Measurements from ENCODE around the gene HOXC9.

HOXC9 gene

DNA sequence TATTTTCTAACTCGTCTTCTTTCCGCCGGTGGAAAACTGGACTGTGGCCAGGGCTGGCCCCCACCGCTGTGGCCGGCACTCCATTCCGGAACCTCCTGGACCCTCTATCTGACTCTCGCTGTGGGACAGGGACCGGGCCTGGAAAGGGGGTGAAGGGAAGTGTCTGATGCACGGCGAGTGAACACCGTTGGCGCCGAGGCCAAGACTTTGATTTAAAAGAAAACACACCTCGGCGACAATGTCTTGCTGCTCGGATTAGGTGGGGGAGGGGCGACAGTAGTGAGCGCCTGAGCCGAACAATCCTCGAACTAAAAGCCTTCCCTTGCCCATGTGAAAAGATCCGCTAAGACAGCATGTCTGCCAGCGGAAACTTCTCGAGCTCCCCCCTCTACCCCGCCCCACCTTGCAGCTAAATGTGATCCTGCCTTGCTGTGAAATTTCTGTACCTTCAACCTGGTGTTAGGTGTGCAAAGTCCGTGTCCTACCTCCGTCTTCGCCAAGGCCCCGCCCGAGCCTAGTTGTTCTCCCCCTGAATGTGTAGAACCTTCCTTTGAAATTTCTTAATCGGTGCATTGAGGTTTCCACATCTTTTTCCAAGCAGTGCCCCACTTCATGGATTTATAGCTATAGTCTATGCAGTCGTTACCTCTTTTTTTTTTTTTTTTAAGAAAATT, 24.3 kb upstream of the HOXC9 start:
- in situ Hi-C loops (cut with HindIII; ENCODE audit: low sequenced_read_pairs), result no loop called here

DNA sequence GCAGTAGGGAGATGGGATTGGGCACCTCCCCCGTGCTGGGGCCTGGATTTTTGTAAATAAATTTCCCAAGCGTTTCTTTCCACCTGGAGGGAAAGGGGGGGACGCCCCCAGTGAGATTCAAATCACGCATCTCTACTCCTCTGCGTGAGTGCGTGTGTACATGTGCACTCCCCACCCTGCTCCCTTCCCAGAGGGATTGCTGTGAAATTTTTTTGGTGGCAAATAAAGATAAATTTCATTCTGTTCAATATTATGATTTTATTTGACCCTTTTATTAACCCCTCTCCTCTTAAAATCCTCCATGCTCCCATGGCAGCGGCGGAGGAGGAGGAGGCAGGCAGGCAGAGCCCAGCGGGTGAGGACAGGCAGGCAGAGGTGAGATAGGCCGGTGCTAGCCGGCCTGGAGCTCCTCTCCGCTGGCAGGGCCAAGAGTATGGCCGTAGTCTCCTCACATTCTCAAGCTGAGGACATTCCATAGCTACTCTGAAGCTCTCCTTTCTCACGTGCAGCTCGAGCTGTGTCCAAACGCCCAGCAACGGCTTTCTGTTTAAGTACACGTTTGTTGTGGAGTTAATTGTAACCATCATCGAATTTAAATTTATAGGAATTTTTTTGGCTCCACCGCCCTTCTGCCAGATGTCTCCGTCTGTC, 23.7 kb upstream of the HOXC9 start:
- in situ Hi-C loops (cut with HindIII; ENCODE audit: low sequenced_read_pairs), result no loop called here

DNA sequence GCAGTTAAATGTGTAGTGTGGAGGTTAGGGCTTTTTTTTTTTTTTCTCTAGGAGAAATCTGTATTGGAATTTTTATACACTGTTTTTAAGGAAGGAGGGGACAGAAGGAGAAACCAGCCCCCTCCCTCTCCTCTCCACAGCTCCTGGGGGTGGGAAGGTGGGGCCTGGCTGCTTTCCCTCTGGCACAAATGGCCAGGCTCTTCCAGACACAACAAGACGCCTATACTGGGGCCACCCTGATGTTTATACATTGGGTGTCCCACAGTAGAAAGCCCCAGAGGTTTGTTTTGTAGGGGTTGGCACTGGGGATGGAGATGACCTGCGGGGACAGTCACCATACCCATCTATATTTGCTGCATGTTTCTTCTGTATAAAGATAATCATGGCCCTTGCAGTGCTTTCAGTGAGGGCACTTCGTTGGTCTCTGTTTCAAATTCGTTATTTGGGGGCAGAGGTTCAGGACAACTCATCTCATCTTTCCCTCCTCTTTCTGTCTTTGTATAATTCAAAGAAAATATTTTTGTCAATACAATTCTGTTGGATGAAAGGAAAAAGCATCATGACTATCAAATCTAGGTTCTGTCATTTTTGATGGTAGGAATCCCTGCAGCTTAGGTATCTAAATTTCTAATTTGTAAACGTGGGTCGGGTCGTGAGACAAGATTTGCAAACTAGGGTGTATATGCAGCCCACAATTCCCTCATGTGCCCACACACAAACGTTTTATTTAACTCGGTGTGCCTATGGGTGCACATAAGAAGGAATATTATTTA, 23.0 kb upstream of the HOXC9 start:
- in situ Hi-C loops (cut with HindIII; ENCODE audit: low sequenced_read_pairs), result no loop called here

DNA sequence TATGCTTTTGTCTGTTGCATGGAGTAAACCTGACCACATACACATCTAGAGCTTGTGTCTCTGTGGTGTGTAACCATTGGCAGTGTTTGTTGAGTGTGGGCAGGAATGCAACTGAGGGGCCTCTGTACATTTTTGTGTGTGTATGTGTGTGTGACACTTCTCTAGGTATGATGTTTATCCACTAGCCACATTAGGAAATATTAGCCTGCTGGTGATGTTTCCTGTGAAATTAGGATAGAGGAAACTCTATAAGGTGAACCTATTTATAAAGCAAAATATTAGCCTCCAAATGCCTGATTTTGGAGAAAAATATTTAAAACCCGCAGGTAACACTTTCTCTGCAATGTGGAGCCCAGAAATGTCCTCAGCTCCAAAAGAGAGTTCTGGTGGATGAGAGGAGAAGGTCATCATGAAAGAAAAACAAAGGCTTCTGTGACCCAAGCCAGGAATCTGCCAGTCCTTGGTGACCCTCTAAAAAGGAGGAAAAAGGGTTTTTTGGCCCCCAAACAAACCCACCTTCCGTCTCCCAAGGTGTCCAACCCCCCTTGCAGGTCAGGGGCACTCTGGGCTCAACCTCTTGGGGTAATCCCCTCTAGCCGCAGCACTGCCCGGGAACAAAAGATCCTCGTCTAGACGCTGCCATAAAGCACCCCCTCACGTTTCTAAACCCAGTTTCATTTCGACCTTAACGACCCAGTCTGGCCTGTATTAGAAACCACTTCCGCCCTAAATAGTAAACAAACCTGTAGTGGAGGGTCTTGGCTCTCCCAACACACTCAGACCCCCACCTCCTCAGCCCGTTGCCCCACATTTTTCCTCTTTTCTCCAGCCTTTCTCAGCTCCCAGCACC, 22.1 kb upstream of the HOXC9 start:
- in situ Hi-C loops (cut with HindIII; ENCODE audit: low sequenced_read_pairs), result no loop called here

DNA sequence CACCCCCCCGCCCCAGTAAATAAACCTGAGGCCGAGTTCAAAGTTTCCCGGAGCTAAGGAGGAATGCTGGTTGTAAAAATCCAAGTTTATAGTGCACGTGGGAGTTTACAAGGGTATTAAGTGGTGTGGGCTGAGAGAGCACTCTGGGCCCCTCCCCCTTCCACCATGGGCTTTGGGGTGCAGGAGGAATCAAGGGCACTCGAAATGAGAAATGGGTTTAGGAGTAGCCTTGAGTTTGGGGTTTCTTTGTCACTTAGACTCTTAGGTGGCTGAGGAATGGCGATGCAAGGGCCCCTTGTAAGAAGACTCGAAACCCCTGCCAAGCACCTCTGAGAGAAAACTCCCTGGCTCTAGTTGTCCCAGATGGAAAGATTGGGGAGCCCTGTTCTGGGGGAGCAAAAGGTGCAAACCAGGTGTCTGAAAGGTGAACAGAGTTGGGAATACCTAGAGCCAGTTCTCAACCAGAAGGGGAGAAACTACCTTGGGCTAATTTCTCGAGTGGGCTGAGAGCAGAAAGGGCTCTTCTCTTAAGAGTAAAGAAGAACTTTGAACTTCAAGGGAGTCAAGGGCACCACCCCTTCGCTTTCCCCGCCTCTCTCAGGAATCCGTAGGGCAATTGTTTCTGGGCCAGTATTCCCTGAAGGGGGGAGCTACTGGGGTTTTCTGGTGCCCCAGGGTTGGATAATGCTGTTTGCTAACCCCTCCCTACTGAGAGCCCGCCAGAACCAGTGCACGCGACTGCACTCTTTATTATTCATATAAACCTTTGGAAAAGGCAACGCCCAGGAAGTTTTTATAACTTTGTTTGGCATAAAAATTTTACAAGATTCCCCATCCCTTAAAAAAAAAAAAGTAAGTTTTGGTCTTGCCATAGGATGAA, 21.2 kb upstream of the HOXC9 start:
- in situ Hi-C loops (cut with HindIII; ENCODE audit: low sequenced_read_pairs), result no loop called here

DNA sequence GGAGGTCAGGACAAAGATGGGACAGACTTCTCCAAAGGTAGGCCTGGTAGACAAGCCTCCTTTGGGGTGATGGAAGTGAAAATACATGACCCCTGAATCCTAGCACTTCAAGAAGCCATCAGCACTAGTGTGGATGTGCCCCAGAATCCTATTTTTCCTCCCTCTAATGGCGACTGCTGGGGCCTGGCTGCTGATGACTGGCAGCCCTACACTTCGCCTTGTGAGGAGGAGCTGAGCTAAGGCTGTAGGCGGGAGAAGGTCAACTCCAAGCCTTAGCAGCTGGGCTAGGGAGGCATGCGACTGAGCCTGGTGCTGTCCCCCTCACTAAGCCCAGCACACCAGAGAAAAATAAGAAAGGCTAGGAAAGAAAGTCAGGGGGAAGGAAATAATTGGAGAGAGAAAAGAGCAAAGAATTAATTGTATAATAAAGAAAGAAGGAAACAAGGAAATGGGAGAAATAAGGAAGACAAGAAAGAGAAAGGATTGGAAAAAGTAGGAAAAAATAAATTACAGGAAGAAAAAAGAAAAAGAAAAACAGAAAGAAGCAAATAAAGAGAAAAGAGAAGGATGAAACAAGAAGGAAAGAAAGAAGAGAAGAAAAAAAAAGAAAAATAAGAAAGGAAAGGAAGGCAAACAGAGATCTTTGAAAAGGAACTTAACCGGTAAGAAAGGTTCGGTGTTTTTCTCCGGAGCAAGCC, 19.7 kb upstream of the HOXC9 start:
- in situ Hi-C loops (cut with HindIII; ENCODE audit: low sequenced_read_pairs), result no loop called here

DNA sequence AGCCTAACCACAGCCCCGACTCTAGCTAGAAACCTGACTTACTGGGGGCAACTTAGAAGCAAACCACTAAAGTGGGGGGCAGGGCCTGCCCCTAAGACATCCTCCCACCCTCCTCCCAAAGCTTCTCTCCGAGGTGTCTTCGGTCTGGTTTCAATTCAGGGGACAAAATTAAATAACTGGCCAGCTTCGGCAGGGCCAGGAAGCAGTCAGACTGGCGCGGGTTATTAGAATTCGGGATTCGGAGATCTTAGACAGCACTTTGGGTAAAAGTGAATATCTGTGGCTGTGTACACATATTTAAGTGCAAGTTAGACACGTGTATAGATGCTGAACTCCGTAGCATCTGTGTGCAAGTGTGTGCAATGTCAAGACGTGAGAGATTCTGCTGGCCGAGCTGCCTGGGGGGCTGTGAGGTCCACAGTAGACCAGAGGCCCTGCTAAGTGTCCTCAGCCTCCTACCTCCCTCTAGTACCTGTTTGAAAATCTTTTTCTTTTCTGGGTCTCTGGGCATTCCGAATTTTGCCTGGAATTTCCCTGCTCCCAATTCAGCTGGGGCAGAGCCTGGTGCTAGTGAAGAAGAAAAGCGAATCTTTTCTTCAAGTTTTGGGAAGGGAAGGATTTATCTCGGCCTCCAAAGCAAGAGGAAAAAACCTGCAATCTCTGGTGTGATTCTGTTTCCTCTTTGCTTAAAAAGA, 19.0 kb upstream of the HOXC9 start:
- in situ Hi-C loops (cut with HindIII; ENCODE audit: low sequenced_read_pairs), result no loop called here

DNA sequence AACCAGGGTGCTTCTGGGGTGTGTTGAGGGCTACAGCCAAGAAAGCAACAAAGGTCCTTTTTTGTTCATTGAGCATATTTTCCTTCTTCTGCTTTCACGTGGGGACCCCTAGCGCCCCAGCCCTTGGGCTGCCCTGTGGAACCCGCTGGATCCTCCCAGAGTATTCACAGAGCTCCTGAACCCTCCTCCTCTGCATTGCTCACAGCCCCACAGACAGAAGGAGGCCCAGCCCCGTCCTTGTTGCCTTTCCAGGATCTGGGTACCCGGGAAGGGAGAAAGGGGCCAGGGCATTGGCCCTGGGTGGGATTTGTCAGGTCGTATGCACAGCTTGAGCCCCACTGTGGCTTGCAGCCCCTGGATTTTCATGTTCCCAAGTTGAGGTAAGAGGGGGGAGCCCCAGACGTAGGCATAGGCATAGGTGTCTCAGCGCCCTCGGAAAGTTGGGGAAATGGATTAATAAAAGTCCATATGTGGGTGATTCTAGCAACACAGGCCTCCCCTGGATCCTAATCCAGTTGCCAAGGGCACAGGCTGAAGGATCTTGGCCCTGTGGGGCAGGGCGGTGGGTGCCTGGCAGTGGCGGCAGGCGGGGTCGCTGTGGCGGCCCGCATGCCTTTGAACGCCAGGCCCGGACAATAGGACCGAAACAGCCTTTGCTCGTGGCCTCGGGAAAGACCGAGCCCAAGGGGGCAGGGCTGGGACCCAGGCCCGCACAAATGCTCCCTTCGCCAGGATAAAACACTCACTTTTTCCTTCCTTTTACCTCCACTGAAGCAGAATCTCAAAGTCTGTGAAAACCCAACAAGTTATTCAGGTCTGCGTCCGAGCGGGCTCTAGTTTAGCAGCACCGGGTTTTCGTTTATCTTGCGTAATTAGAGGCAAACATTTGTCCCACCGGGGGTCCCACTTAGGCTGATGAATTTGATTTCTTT, 18.1 kb upstream of the HOXC9 start:
- in situ Hi-C loops (cut with HindIII; ENCODE audit: low sequenced_read_pairs), result no loop called here

DNA sequence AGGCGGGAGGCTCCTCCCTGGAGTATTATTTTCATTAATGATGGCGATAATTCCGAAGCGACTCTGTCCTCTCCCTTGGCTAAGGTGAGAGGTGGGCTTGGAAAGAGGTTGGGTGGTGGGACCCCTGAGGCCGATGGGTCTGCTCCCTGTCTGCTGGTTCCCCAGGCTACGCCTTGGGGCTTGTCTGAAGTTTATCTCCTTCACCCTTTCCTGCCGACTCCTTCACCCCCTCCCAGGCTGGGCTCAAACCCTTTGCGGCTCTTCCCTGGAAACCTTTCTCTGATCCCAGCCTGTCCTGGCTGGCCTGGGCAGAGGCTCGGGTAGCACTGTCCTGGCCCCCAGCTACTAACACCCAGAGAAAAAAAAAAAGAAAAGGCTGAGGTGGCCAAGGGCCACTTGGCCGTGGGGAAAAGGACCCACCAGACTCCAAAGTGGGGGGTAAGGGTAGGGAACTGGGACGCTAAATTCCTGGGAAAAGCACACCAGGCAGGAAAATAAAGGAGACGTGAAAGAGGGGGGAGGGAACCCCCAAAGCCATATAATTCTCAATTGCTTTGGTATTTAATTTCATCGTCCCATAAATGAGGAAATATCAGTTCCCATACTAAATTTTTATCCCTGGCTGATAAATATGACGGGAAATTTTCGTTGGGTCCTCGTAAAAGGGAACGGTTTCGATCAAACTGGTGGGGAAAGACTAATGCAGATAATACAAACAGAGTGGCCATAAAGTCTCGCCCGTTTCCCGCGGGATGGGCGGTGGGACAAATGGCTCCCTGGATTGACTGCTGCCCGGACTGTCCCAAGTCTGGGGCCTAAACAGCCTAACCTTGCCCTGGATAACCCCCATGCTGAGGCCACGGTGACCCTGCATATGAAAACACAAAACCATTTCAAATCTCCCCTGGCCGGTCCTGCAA, 17.1 kb upstream of the HOXC9 start:
- in situ Hi-C loops (cut with HindIII; ENCODE audit: low sequenced_read_pairs), result no loop called here

DNA sequence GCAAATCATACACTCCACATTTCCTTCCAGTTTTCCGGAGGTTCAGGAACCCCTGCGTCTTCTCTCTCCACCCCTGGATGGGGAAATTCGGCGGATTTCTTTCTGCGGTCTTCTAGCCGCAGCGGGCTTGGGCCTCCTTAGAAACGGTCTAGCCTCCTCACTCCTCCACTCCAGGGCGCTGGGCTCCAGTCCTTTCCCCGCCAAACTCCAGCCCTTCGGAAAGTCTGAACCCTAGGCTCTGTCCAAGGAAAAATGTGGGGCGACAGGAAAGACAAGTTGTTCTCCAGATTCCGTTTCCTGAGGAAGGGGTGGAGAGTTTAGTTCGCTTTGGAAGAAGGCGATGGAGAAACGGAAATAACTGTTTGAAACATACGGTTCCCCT, 16.4 kb upstream of the HOXC9 start:
- in situ Hi-C loops (cut with HindIII; ENCODE audit: low sequenced_read_pairs), result no loop called here

DNA sequence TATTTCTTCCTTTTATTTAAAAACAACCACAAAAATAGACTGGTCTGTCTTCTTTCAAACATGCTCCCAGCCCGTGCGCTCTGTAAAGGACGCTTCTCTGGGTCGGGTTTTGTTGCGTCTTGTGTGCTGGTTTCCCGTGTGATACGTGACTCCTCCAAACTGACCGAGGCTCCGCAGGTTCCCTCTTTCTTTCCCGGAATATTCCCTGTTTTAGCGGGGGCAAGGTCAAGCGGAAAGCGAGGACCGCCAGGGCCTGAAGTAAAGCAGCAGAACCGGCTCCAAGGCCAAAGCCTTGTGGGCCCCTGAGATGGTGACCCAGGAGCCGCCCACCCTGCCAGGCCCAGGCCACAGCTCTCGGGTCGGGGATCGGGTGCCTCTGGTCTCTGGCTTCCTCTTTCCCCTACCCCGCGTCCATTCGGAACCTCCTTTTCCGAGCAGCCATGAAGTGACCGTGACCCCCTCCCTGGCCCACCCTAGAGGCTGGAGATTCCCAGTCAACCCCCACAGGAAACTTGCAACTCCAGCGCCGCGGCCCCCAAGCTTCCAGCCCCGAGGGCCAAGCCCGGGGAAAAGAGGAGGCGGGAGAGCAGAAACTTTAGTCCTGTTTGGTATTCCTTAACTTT, 15.9 kb upstream of the HOXC9 start:
- in situ Hi-C loops (cut with HindIII; ENCODE audit: low sequenced_read_pairs), result no loop called here

DNA sequence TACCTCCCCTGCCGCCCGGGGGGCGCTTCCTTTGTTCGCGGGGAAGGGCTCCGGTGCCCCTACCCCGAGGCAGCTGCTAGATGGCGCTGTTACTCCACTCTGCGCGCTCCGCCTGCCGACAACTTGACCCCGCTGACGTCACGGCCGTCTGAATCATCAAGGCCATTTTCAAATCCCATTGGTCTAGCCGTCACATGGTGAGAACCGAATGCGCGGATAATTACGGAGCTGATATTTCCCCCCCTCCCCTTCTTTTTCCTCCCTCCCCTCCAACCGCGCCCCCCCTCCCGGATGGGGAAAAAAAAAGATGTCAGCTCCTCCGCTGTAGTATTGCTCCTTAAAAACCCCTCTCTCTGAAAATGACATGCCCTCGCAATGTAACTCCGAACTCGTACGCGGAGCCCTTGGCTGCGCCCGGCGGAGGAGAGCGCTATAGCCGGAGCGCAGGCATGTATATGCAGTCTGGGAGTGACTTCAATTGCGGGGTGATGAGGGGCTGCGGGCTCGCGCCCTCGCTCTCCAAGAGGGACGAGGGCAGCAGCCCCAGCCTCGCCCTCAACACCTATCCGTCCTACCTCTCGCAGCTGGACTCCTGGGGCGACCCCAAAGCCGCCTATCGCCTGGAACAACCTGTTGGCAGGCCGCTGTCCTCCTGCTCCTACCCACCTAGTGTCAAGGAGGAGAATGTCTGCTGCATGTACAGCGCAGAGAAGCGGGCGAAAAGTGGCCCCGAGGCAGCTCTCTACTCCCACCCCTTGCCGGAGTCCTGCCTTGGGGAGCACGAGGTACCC, 14.9 kb upstream of the HOXC9 start, which contains the start of gene HOXC10:
Gene HOXC10, plus strand, starts transcription at position 246 of the 791 bp plus-strand sequence. Its CDS starts 114 bp downstream, at position 360.
- in situ Hi-C loops (cut with HindIII; ENCODE audit: low sequenced_read_pairs), result no loop called here

DNA sequence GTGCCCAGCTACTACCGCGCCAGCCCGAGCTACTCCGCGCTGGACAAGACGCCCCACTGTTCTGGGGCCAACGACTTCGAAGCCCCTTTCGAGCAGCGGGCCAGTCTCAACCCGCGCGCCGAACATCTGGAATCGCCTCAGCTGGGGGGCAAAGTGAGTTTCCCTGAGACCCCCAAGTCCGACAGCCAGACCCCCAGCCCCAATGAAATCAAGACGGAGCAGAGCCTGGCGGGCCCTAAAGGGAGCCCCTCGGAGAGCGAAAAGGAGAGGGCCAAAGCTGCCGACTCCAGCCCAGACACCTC, 14.3 kb upstream of the HOXC9 start:
- in situ Hi-C loops (cut with HindIII; ENCODE audit: low sequenced_read_pairs), result no loop called here

DNA sequence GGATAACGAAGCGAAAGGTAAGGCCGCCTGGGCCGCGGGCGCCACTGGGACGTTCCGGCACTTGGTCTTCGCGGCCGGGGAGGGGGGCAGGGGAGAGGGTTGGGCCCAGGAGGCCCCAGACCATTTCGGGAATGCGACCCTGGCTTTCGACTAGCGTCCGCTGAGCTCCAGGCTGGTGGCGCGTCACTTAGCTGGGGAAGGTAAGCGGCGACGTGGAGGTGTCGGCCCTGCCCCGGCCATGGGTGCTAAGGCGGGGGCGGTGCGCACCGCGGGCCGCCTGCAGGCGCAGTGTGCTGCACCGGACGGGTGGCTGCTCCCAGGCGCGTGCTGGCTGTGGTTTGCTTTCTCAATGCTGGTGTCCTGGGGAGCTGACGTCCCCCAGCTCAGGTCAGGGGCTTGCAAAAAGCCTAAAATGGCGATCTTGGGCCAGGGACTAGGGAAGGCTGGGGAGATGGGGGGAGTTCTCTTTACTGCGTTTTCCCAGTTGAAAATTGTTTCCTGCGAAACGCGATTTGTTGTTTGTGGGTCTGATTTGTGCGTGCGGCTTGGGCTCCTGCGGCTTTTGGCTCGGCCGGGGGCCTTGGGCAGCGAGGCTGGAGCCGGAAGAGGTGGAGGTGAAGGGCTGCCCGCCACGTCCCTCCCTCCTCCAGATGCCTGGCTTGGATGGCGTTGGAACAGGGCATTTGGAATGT, 13.8 kb upstream of the HOXC9 start:
- in situ Hi-C loops (cut with HindIII; ENCODE audit: low sequenced_read_pairs), result no loop called here

All from DLD1 (cell line).